ENCODE results near the gene AXL. TPM values are rescaled to one million over a fixed set of nuclear protein-coding genes. Genes with fewer than 3 reads are reported as not detected.
"Not testable (repeated sequence)": the region's sequence is repeated elsewhere in the genome, so short reads cannot be mapped to it uniquely, and the experiment has no call there.

AXL gene
- total RNA-seq, 6 experiments from 2014 or later: 5.7 to 20.3 (median 10.2) TPM

- ATAC-seq (peak; percentile 13 to 48 (median 36)), DNase-seq (no peak)
- H3K27me3 ChIP-seq: peaks cover 0 to 6% of the 10 kb centered on the region in 2 donors
- no peaks in the 10 kb centered on the region for H3K36me3 ChIP-seq
- H3K4me1 ChIP-seq: no peaks in the 10 kb centered on the region
- no peak overlapping the region for H3K27ac ChIP-seq
- H3K4me3 ChIP-seq: no peak overlapping the region
- intact Hi-C loops (cut with DNase I): no loop called here
- no peak for TF ChIP-seq POLR2A (IDR thresholded peaks at IDR 0.05)
- TF ChIP-seq CTCF (IDR thresholded peaks at IDR 0.05): no peak
- WGBS (ENCODE audit: insufficient coverage, low coverage, low lambda C conversion rate, missing lambda C conversion rate): 59% methylated on average over 9 of the region's 10 CpGs
- no peaks in the 10 kb centered on the region for H3K9me3 ChIP-seq
These were observed 23.1 kb upstream of the AXL start for GRCh38 chr19:41195675-41196497.

GRCh38 chr19:41198559-41198958 lies 20.5 kb upstream of the AXL start:
- no peaks in the 10 kb centered on the region for H3K27me3 ChIP-seq
- ATAC-seq (no peak), DNase-seq (no peak)
- WGBS (ENCODE audit: insufficient coverage, low coverage, low lambda C conversion rate, missing lambda C conversion rate): 30% methylated on average over 2 of the region's 11 CpGs
- no peak overlapping the region for H3K27ac ChIP-seq
- no peaks in the 10 kb centered on the region for H3K36me3 ChIP-seq
- H3K4me3 ChIP-seq: no peak overlapping the region
- no peaks in the 10 kb centered on the region for H3K4me1 ChIP-seq
- H3K9me3 ChIP-seq: no peaks in the 10 kb centered on the region
- TF ChIP-seq CTCF (IDR thresholded peaks at IDR 0.05) (no peak), POLR2A (IDR thresholded peaks at IDR 0.05) (no peak)
- intact Hi-C loops (cut with DNase I): no loop called here

- Histone ChIP-seq H3K4me3 (no peak overlapping the region), H3K27ac (no peak overlapping the region), H3K9me3 (no peaks in the 10 kb centered on the region), H3K36me3 (no peaks in the 10 kb centered on the region), H3K4me1 (no peaks in the 10 kb centered on the region), H3K27me3 (no peaks in the 10 kb centered on the region)
- WGBS (ENCODE audit: insufficient coverage, low coverage, low lambda C conversion rate, missing lambda C conversion rate): no CpG with 5 or more reads among the region's 18 CpGs
- intact Hi-C loops (cut with DNase I): no loop called here
- ATAC-seq (no peak), DNase-seq (no peak)
- TF ChIP-seq POLR2A (IDR thresholded peaks at IDR 0.05): no peak
- TF ChIP-seq CTCF (IDR thresholded peaks at IDR 0.05): no peak
These were observed 15.7 kb upstream of the AXL start for GRCh38 chr19:41203371-41203770.

- peak; percentile 76 to 95 (median 84) for TF ChIP-seq CTCF (IDR thresholded peaks at IDR 0.05)
- H3K9me3 ChIP-seq; H3K4me1 ChIP-seq; H3K4me3 ChIP-seq; intact Hi-C loops (cut with DNase I); H3K27me3 ChIP-seq; H3K36me3 ChIP-seq; H3K27ac ChIP-seq: not testable (repeated sequence)
- peak; percentile 72 to 84 (median 78) for DNase-seq
- 13% methylated on average over 5 of the region's 7 CpGs for WGBS (ENCODE audit: insufficient coverage, low coverage, low lambda C conversion rate, missing lambda C conversion rate)
- peak; percentile 98 to 100 (median 99) for ATAC-seq
These were observed 14.7 kb upstream of the AXL start for GRCh38 chr19:41204338-41204737.

Data from right lobe of liver (tissue), 6 donors.